ENCODE measurements around the gene MTG1.
A peak's percentile ranks its signal among the peaks of the same experiment; 100 is the strongest.
"Not testable (repeated sequence)": the region's sequence is repeated elsewhere in the genome, so short reads cannot be mapped to it uniquely, and the experiment has no call there.

MTG1 gene

DNA sequence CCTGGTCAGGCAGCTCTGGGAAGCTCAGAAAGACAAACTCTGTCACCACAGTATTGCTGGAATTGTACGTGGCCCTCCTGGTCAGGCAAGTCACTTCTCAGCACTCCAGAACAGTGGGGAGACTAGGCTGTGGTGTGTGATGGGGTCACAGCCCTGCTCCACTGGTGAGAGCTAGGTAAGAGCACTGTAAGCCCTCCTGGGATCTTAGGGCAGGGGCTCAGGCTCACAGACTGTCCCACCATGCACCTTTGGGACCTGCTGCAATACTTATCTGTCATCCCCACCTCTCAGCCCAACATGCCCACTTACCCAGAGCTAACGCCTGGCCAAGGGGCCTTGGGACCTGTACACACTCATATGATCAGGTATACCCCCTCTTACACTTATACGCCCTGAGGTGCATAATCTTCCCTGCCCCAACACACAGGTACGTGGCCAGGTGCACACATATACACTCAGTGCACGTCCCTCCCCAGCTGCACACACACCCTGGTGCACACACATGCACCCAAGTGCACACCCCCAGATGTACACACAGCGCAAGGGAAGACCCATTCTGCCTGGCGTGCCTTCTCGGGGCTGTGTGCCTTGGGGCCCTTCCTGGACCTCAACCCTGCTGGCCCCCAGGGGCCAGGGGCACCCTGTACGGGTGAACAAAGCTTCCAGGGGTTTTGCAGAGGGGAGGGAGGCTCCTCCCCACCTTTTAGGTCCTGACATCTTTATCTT, 38.1 kb downstream of the MTG1 start:
- not testable (repeated sequence) for DNase-seq

DNA sequence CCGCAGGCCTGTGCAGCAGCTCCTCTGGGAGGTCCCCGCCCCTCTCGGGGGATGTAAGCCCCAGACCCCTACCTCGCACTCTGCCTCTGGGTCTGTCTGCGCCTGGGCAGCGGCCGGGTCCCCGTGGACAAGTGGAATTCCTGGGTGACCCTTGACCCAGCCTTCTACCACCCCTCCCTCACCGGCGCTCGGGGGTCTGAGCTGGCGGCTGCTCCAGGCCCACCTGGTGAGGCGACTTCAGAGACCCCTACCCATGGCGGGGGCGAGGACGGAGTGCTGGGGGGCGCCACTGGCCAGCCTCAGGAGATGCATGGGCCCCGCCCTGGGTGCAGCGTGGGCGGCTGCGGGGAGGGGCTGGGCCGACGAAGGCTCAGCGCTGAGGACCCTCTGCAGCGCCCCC, 38.8 kb downstream of the MTG1 start:
- DNase-seq: not testable (repeated sequence)

DNA sequence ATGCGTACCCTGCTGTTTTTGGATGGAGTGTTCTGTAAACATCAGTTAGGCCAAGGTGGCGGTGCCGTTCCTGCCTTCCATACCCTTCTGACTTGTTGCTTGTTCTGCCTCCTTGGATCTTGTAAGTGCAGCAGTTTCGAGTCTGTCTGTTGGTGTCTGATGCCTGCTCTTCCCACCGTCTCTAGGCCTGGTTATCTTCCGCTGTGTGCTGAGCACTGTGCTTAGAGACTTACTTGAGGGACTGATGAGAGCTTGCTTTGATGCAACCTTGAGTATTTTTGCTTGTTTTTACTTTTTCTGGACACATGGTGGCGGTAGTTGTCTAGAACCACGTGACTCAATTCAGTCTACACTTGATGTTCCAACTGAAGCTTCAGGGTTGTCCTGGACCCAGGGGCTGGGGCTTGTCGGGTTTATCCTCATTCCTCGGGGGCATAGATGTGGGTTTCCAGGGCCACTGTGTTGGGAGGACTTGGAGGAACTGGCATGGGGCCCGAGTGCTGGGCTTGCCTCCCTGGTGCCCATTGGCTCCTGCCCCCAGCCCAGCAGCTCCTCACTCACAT, 44.8 kb downstream of the MTG1 start:
- DNase-seq: peak; percentile 41

DNA sequence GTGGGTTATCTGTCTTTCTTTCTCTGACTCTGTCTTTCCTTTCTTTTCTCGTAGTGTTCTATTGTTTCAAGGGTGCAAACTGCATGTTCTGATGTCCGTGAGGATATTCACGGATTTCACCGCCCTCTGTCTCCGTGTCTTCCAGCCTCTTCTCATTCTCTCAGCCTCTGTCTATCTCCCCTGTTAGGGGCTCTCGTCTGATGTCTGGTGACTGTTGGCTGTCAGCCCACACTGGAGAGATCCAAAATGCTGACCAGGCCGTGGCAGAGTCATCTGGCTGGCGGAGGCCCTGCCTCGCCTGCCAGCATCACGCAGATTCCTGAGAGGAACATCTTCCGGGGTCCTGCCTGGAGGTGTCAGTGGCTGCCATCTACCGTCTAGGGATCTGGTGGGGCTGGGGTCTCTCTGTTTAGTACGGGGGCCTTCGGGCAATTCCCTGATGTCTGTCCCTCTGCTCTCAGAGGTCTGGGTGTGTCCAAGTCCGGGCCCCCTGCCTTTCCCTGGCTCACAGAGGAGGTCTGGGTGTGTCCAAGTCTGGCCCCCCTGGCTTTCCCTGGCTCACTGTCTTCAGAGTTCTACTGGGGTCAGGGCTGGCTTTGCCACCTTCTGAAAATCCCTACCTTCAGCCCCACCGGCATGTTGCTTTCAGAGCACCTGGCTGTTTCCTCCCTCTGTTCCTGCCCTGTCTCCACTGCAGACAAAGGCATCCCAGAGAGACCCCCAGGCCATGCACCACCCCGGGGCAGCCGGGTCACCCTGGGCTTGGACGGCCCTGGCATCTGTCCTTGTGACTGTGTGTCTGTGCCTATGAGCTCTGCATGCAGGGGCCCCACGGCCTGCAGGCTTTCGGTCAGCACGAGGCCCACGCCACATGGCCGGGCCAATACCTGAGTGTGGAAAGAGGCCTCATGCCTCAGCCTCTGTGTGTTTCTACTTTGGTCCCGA, 45.8 kb downstream of the MTG1 start:
- no peak for DNase-seq

DNA sequence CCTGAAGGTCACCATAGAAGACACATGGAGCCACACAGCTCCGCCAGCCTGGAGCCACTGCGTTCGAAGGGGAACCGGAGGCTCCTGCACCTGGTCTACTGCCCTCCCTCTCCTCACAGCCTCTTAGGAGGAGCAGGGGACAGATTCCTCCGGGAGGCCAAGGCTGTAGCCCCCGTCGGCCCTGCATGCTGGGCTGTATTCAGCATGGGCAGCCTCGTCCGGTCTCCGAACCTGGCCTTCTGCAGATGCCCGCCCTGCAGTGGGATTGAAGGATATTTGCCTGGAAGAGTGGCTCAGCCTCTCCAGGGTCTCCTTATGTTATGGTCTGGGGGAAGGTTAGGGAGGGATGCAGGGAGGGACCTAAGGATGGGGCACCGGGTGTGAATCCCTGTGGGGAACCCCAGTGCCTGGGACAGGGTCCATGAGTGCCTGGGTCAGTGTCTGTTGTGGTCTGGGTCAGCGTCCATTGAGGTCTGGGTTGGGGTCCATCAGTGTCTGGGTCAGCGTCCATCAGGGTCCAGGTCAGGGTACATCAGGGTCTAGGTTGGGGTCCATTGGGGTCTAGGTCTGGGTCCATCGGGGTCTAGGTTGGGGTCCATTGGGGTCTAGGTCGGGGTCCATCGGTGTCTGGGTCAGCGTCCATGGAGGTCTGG, 46.8 kb downstream of the MTG1 start:
- DNase-seq: no peak

DNA sequence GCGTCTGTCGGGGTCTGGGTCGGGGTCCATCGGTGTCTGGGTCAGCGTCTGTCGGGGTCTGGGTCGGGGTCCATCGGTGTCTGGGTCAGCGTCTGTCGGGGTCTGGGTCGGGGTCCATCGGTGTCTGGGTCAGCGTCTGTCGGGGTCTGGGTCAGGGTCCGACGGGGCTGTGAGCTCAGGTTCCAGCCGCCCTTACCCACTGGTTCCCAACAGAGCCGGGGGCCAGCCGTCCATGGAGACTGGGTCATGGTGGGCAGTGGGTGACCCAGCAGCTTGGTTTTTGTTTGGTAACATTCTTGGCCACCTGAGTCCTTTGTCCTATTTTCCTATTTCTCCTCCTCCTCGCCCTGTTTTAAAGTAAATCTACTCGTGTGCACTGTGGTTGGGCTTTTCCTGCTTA, 47.4 kb downstream of the MTG1 start:
- DNase-seq: not testable (repeated sequence)

DNA sequence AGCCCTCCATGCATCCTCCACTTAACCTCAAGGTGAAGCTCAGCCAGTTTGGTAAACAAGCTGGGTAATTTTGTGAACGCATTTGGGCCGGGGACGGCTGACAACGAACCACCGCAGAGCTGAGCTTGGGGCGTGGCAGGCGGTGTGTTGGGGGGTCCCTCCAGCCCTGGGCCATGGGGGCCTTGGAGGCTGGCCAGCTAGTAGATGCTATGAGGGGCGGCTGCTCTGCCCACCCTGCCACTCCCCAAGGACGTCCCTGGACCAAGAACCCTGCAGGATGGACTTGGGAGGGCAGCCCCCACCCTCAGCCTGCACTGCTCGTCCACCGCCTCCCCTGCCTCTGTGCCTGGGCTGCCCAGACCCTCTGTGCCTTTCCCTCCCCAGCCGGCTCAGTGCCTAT, 47.8 kb downstream of the MTG1 start:
- DNase-seq: no peak

DNA sequence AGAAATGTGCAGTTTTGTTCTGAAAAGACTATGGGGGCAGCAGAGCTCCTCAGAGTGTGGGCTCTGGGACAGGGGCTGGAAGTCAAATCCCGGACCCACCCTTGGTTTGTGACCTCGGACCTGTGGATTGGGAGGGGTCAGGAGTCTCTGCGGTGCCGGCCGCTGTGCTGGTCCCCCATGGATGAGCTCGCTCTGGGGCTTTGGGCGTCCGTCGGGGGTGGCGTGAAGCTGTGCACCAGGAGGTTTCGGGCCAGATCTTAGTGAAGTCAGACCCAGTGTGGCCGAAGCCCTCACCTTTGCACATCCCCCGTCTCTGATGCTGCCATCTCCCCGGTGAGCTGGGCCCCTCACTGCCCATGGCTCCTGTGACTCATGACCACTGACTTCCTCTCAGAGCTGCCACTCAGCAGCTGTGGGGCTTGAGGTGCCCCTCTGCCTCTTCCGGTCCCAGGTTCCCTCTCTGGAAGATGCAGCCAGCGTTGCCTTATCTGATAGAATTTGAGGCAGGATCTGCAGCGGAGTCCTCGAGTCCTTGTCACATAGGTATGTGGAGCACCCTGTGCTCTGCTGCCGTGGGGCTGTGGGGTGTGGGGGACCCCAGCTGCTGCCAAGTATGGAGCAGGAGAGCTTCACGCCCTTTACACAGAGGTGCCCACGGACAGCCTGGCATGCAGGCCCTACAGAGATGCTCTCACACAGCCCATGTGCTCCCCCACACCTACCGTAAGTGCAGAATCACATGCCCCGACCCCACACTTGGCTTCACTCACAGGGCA, 48.4 kb downstream of the MTG1 start:
- no peak for DNase-seq

DNA sequence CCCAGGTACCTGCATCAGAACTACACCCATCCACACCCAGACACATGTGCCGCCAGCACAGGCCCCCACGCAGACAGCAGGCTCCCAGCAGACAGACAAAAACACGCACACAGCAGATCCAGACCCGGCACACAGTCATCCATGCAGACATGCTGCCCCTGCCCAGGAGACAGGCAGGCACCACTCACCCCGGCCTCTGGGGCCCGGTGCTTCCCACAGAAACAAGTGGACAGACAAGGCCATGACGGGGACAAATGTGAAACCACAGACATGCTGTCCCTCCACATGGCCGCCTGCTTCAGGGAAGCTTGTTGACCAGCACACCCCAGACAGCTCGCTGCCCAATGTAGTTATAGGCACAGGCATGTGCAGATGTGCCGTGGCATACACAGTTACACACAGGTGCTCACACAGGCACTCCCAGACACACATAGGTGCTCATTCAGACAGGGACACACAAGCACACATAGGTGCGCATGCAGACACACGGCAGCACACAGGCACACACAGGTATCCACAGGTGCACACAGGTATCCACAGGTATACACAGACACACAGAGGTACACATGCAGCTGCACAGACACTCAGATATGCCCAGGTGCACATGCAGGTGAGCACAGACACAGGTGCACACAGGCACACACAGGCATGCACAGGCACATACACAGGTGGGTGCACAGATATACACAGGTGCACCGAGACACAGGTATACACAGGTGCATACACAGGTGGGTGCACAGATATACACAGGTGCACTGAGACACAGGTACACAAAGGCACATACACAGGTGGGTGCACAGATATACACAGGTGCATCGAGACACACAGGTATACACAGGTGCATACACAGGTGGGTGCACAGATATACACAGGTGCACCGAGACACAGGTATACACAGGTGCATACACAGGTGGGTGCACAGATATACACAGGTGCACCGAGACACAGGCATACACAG, 49.3 kb downstream of the MTG1 start:
- DNase-seq: no peak

DNA sequence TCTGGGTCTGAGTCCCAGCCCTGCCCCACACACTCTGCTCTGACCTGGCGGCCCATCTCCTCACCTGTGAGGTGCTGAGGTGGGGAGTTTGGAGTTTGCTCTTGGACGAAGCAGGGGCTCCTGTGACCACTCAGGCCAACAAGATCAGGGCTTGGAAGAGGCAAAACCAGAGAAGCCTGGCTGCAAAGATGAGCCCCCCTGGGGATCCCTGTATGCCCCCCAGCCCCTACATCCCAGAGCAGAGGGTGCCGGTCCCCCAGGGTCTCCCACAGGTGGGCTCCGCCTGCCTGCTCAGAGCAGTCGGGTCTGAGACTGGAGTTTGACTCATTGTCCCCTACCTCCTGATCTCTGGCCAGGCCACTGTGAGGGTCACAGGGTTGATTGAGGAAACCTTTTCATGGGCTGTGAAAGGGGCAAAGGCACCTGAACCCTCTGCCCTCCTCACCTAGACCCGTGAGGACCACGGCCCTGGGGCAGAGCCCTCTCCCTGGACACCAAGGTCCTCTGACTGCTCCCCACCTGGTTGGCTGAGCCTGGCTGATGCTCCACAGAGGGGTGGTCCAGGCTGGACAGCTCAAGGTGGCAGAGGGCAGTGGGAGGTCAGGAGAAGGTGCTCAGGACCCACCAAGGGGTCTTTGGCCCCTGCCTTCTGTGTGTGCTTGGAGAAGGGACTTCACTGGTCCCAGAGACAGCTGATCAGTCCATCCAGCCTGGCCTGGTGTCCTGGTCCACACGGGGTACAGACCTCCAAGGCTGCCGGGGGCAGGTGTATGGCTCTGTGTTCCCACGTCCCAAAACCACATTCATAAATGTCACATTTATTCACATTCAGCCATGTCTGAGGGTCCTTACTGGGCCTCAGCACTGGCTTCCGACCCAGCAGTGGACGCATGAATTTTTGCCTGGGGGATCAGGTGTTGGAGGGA, 50.6 kb downstream of the MTG1 start:
- no peak for DNase-seq

DNA sequence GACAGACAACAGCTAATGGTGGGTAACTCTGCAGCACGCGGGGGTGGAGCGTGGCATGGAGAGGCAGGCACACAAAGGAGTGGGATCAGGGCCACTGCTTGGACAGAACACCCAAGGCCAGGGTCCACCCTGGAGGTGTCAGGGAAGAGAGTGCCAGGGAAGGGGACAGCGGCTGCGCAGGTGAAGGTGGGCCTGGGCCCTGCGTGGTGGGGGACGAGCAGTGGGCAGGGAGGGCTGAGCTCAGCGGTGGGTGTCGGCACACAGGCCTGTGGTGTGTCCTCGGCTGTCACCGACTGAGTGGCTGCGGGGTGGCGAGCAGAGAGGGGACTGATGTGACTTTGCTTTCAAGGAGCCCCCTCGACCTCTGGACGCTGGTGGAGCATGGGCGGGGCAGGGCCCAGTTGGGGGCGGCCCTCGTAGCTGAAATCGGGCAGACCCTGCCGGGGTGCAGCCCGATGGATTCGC, 51.3 kb downstream of the MTG1 start:
- DNase-seq: no peak

DNA sequence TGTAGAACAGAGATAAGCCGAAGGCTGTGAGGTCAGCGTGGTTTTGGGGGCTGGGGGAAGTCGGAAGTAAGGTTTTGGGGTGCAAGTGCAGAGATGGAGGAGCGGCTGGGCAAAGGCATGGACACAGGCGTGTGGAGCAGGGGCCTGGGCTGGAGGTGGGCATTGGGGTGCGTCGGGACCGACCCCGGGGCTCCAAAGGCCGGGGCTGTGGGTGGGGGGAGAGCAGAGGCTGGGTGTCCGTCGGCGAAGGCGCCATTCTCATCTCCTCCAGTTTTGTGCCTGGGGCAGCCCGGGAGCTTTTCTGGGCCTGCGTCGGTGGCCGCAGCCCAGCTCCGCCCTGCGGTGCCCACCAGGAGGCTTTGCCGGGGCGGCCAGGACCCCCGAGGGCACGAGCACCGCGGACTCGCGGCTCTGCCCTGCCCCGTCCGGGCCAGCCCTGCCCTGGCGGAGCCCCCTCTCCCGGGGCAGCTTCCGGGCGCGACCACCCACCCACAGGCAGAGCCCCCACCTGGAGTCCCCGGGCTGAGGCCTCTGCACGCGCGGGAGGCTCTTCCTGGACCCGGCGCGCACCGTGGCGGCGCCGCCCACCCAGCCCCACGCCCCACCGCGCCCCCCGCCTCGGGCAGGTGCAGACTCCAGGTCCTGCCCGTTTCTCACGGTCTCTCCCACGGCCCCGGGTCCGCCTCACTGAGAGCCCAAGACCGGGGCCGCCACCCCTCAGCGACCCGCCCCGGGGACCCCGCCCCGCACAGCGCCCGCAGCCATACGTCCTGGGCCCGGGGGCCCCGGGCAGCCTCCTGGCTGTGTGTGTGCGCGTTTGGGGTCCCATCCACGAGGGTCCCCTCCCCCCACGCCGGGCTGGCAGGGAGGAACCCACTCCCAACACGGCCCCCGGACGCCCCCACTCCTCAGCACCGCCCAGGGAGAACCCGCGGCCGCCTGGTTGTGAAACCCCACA, 52.1 kb downstream of the MTG1 start:
- DNase-seq: no peak

DNA sequence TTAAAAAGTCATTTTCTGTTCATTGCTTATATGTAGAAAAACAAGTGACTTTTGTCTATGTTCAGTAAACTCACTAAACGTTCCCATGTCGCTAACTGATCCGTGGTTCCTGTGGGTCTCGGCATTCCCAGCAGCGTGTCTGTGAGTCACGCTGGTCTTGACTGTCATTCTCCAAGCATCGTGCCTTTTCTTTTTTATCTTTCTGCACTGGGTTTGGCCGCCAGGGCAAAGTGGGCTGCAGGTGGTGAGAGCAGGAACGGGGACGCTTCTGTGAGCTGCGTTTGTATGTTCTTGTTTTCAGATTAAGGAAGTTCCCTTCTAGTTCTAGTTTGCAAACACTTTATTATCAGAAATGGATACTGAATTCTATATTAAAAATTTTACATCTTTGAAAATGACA, 53.0 kb downstream of the MTG1 start:
- DNase-seq: no peak

DNA sequence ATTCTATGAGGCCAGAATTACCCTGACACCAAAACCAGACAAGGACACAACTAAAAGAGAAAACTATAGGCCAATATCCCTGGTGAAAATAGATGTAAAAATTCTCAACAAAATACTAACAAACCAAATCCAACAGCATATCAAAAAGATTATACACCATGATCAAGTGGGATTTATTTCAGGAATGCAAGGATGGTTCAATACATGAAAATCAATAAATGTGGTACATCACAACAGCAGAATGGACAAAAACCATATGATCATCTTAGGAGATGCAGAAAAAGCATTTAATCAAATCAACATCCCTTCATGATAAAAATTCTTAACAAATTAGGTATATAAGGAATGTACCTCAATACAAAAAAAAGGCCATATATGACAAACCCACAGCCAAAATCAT, 54.2 kb downstream of the MTG1 start:
- no peak for DNase-seq

DNA sequence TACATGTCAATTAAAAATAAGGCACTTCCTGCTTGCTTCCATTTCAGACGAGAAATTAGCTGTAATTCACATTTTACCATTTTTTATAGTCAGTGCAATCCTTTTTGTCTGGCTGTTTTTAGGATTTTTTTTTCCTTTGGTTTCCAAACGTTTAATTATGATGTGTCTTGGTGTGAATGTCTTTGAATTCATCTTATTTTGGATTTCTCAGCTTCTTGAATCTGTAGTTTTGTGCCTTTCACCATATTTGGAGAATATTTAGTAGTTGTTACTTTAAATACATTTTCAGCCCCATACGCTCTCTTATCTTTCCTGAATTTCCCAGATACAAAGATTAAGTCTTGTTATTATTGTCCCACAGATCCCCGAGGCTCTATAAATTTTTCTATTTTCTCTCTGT, 57.4 kb downstream of the MTG1 start:
- DNase-seq: no peak

DNA sequence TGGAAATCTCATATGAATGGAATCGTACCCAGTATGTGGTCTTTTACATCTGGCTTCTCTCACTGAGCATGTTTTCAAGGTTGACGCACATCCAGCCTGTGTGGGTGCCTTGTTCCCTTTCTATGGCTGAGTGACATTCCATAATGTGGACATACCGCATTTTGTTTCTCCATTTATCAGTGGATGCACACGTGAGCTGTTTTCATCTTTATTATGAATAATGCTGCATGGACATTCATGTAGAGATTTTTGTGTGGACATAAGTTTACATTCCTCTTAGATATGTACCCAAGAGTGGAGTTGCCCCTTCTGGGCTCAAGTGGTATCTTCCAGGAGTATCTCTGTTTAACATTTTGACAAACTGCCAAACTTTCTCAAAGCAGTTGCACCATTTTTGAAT, 58.5 kb downstream of the MTG1 start:
- DNase-seq: no peak

DNA sequence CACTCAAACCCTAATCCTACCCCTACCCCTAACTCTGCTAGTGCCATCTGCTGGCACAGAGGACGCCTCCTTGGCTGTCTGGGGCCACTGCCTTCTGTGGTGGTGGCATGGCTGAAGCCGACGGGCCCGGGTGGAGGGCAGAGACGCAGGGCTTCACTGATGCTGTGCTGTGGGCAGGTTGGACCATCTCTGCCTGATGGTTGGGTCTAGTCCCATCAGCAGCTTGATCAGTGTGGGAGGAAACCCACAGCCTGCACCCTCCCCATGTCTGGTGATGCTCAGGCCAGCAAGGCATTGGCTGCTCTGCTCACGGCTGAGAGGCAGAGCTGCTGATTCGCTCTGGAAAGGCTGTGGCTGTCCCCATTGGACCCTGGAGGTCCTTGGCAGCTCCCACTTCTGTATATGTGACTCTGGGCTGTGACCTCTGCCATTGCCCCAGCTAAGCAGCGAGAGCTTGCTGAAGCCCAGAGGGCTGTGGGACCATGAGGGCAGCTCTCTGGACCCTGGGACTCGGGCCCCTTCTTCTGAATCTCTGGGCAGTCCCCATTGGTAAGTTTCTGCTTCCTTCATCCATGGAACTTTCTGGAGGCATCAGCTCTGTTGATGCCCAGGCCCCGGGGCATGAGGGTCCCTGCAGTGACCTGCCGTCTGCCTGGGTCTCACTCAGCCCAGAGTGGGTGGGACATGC, 59.7 kb downstream of the MTG1 start, which contains the start of gene SCART1:
SCART1 (plus strand) TSS at position 430 of the 688 bp plus-strand sequence; CDS start at position 483, 53 bp downstream.
- DNase-seq: no peak
